HepG2 (cell line): ENCODE results near the gene VPS26A. TPM values are rescaled to one million over a fixed set of nuclear protein-coding genes. Genes with fewer than 3 reads are reported as not detected.
A peak's percentile ranks its signal among the peaks of the same experiment; 100 is the strongest.

Experiments used
- ATAC-seq: fragments of 200-7000 bp; cut with Tn5 transposase; 3 replicates; pipeline ENCODE4 v1.9.1; 2020; ENCODE audit warnings: mild to moderate bottlenecking, moderate library complexity
- BruUV-seq: library from RNA; stranded (reverse); fragments of 400-500 nt; replicated peaks from 2 replicates; lab custom pipeline; 2021; lab: Mats Ljungman, UMichigan
- CTCF ChIA-PET: fragments of 300-600 bp; formaldehyde crosslinking; extraction: SDS; loops from one replicate; lab custom pipeline; 2021; ENCODE audit warnings: low total read pairs, inconsistent platforms, low intra/inter-chr PET ratio; lab: Yijun Ruan, JAX
- POLR2A ChIA-PET: fragments of 350-600 bp; sonication (Branson Sonifier 250); formaldehyde crosslinking; loops from one replicate; lab custom pipeline; 2020; ENCODE audit warnings: antibody characterized with exemption, inconsistent platforms; lab: Yijun Ruan, JAX
- DNase-seq: peaks from one replicate; pipeline ENCODE4 v3.0.0-alpha.2; 2015; ENCODE audit warnings: low spot score
- FAIRE-seq: peaks from 3 replicates; lab custom pipeline; 2011; peaks lifted over from hg19 to GRCh38; lab: Jason Lieb, UNC
- H2AFZ ChIP-seq: one replicate; pipeline ENCODE4 v1.6.1; 2011; ENCODE audit warnings: low read length, inconsistent platforms
- H3K27ac ChIP-seq: fragments of 300-600 bp; 3 replicates; pipeline ENCODE4 v1.8.0; 2011; ENCODE audit warnings: mixed run types, mild to moderate bottlenecking, mixed read lengths, low read length, inconsistent platforms; ENCODE audit not compliant: insufficient read depth; ENCODE audit errors: extremely low read length
- H3K27me3 ChIP-seq, 2 experiments: fragments of 200-600 bp in 1 of 2; 2 replicates in 1 of 2; 3 replicates in 1 of 2; pipeline versions ENCODE4 v1.6.0 to v1.8.0; 2011; ENCODE audit warnings: low read length in 2 of 2, mild to moderate bottlenecking in 2 of 2, moderate library complexity in 2 of 2, inconsistent platforms in 1 of 2; ENCODE audit not compliant: insufficient read depth in 2 of 2, control insufficient read depth in 1 of 2
- H3K36me3 ChIP-seq, 2 experiments: fragments of 200-600 bp in 1 of 2; replicated peaks in 1 of 2; 2 replicates in 1 of 2; 3 replicates in 1 of 2; pipeline versions ENCODE4 v1.5.1 to v1.8.0; 2011; ENCODE audit warnings: low read length in 2 of 2, inconsistent platforms in 1 of 2; ENCODE audit not compliant: insufficient read depth in 2 of 2, control insufficient read depth in 1 of 2
- H3K4me1 ChIP-seq: 2 replicates; pipeline ENCODE4 v1.5.1; 2012; ENCODE audit warnings: low read length, inconsistent platforms; ENCODE audit not compliant: insufficient read depth
- H3K4me2 ChIP-seq: 2 replicates; pipeline ENCODE4 v1.6.0; 2011; ENCODE audit warnings: low read depth, low read length, inconsistent platforms
- H3K4me3 ChIP-seq, 3 experiments: fragments of 200-600 bp in 1 of 3; sonication (generic), shearing (Covaris generic) in 1 of 3; replicated peaks in 1 of 3; 2 replicates each; pipeline ENCODE4 v1.5.1; 2011 to 2016; ENCODE audit warnings: low read length in 3 of 3, inconsistent platforms in 2 of 3, low read depth in 2 of 3, mild to moderate bottlenecking in 2 of 3, control low read depth in 1 of 3, mixed read lengths in 1 of 3; ENCODE audit not compliant: insufficient read depth in 1 of 3
- H3K79me2 ChIP-seq: one replicate; pipeline ENCODE4 v1.6.1; 2011; ENCODE audit warnings: low read length, inconsistent platforms; ENCODE audit not compliant: insufficient read depth
- H3K9ac ChIP-seq: 2 replicates; pipeline ENCODE4 v1.6.0; 2011; ENCODE audit warnings: mild to moderate bottlenecking, low read depth, low read length, inconsistent platforms; ENCODE audit not compliant: insufficient read depth
- H3K9me3 ChIP-seq: 2 replicates; pipeline ENCODE4 v1.5.1; 2012; ENCODE audit warnings: mild to moderate bottlenecking, low read length
- H4K20me1 ChIP-seq: 2 replicates; pipeline ENCODE4 v1.6.0; 2011; ENCODE audit warnings: inconsistent platforms, mild to moderate bottlenecking, low read length, moderate library complexity; ENCODE audit not compliant: insufficient read depth
- ARID2 ChIP-seq: sonication (generic); formaldehyde crosslinking; IDR thresholded peaks from 2 replicates; pipeline ENCODE4 v1.8.1; 2022; ENCODE audit warnings: mild to moderate bottlenecking, missing genetic modification reagents, borderline replicate concordance
- KDM4B ChIP-seq: sonication (generic); formaldehyde crosslinking; IDR thresholded peaks from 2 replicates; pipeline ENCODE4 v1.4.0; 2020; ENCODE audit warnings: missing genetic modification reagents
- NRL ChIP-seq: sonication (generic); formaldehyde crosslinking; IDR thresholded peaks from 2 replicates; pipeline ENCODE4 v1.5.0; 2020; ENCODE audit warnings: missing genetic modification reagents, mild to moderate bottlenecking, moderate library complexity, borderline replicate concordance
- RBAK ChIP-seq: sonication (generic); formaldehyde crosslinking; IDR thresholded peaks from 2 replicates; pipeline ENCODE4 v1.5.1; 2020; ENCODE audit warnings: mild to moderate bottlenecking, missing genetic modification reagents
- RBM39 ChIP-seq: fragments of 200-400 bp; formaldehyde crosslinking; IDR thresholded peaks from one replicate; pipeline ENCODE4 v1.6.1; 2018; ENCODE audit warnings: antibody characterized with exemption, mild to moderate bottlenecking, low read depth, low read length; ENCODE audit not compliant: poor library complexity, severe bottlenecking
- REL ChIP-seq: sonication (generic); formaldehyde crosslinking; conservative IDR thresholded peaks from 2 replicates; pipeline ENCODE4 v1.8.0; 2022; ENCODE audit warnings: mild to moderate bottlenecking, missing genetic modification reagents, moderate library complexity
- RELA ChIP-seq: sonication (generic); formaldehyde crosslinking; IDR thresholded peaks from 2 replicates; pipeline ENCODE4 v1.4.0; 2020; ENCODE audit warnings: missing genetic modification reagents
- RFX3 ChIP-seq: IDR thresholded peaks from 2 replicates; pipeline ENCODE4 v1.6.1; 2016; ENCODE audit warnings: missing biosample characterization, missing genetic modification reagents
- SIX4 ChIP-seq: sonication (generic); formaldehyde crosslinking; IDR thresholded peaks from 2 replicates; pipeline ENCODE4 v1.4.0; 2020; ENCODE audit warnings: missing genetic modification reagents
- SOX13 ChIP-seq, 3 experiments: fragments of 450-650 bp in 1 of 3; sonication (generic) in 1 of 3; formaldehyde crosslinking in 1 of 3; IDR thresholded peaks in 2 of 3; conservative IDR thresholded peaks in 1 of 3; 2 replicates each; pipeline versions ENCODE4 v1.5.0 to v1.6.1; 2016 to 2020; ENCODE audit warnings: antibody characterized with exemption in 1 of 3, mild to moderate bottlenecking in 1 of 3, missing compliant biosample characterization in 1 of 3, missing genetic modification reagents in 1 of 3, moderate library complexity in 1 of 3
- SYNCRIP ChIP-seq: fragments of 200-400 bp; formaldehyde crosslinking; IDR thresholded peaks from 2 replicates; pipeline ENCODE4 v1.6.1; 2018; ENCODE audit warnings: mild to moderate bottlenecking, low read depth, low read length; ENCODE audit not compliant: insufficient read depth
- TBX2 ChIP-seq: sonication (generic); formaldehyde crosslinking; IDR thresholded peaks from 2 replicates; pipeline ENCODE4 v1.5.0; 2020; ENCODE audit warnings: missing genetic modification reagents, mild to moderate bottlenecking, borderline replicate concordance
- TCF7 ChIP-seq: sonication (generic); IDR thresholded peaks from 2 replicates; pipeline ENCODE4 v1.6.1; 2016; ENCODE audit warnings: antibody characterized with exemption, low read depth
- TFDP1 ChIP-seq: IDR thresholded peaks from 2 replicates; pipeline ENCODE4 v1.6.1; 2016; ENCODE audit warnings: missing compliant biosample characterization, missing genetic modification reagents, borderline replicate concordance
- ZNF121 ChIP-seq: sonication (generic); formaldehyde crosslinking; IDR thresholded peaks from 2 replicates; pipeline ENCODE4 v1.5.0; 2020; ENCODE audit warnings: mild to moderate bottlenecking, missing genetic modification reagents
- ZNF44 ChIP-seq: sonication (generic); formaldehyde crosslinking; IDR thresholded peaks from 2 replicates; pipeline ENCODE4 v1.5.1; 2020; ENCODE audit warnings: mild to moderate bottlenecking, missing genetic modification reagents
- ZNF598 ChIP-seq: sonication (generic); formaldehyde crosslinking; IDR thresholded peaks from 2 replicates; pipeline ENCODE4 v1.5.1; 2020; ENCODE audit warnings: mild to moderate bottlenecking, missing genetic modification reagents, borderline replicate concordance
- ZNF782 ChIP-seq: sonication (generic); formaldehyde crosslinking; IDR thresholded peaks from 2 replicates; pipeline ENCODE4 v1.4.0; 2020; ENCODE audit warnings: missing genetic modification reagents, mild to moderate bottlenecking, borderline replicate concordance
- ZNF883 ChIP-seq: sonication (generic); formaldehyde crosslinking; IDR thresholded peaks from 2 replicates; pipeline ENCODE4 v1.5.1; 2020; ENCODE audit warnings: mild to moderate bottlenecking, missing genetic modification reagents; ENCODE audit errors: not compliant biosample characterization
- WGBS: methylation state at CpG from one replicate; pipeline ENCODE4 v1.1.6; 2017; ENCODE audit warnings: low lambda C conversion rate; 5-methylcytosine and 5-hydroxymethylcytosine counted together
- in situ Hi-C: cut with HindIII; loops from 2 replicates; pipeline ENCODE4 v1.10.0; 2017; ENCODE audit warnings: low pct_unique_long_range_greater_than_20kb; ENCODE audit not compliant: extremely low pct_ligation_motif_present
- intact Hi-C: fragments of 100-400 bp; cut with micrococcal nuclease; formaldehyde crosslinking; loops from one replicate; pipeline ENCODE4 v1.10.0; 2022; ENCODE audit not compliant: unreplicated experiment
- polyA plus RNA-seq, 8 experiments: library from polyadenylated mRNA; depleted of rRNA in 3 of 8; stranded (reverse) in 7 of 8; unstranded in 1 of 8; fragments of >200 nt; fragmentation: Illumina TruSeq in 4 of 8; extraction: Trizol in 4 of 8; gene quantifications; 2 replicates each; pipeline versions ENCODE4 v1.2.1 to v1.2.3, GENCODE V29; 2011 to 2016; ENCODE audit warnings: low read depth in 4 of 8, missing spikeins in 1 of 8, mixed read lengths in 1 of 8; ENCODE audit not compliant: insufficient read depth in 1 of 8
- total RNA-seq, 5 experiments: library from RNA; depleted of rRNA; stranded (reverse); fragments of >200 nt; fragmentation: Illumina TruSeq; extraction: Trizol; gene quantifications; 2 replicates each; pipeline ENCODE4 v1.2.3, GENCODE V29; 2016; ENCODE audit warnings: low read depth in 1 of 5

Gene VPS26A
- total and polyA plus RNA-seq, 2 of the 13 experiments (the other 11 are each of a cell fraction or from before 2014, with no cell fraction given): 12.9 to 32.6 TPM

GRCh38 chr10:69101451-69102095, 22.4 kb upstream of the VPS26A start:
- no peaks in the 10 kb centered on the region for H3K9me3 ChIP-seq
- H3K4me2 ChIP-seq: no peak overlapping the region
- BruUV-seq: no TSS peak
- POLR2A ChIA-PET: no interaction called here
- no peaks in the 10 kb centered on the region for H3K79me2 ChIP-seq
- H3K4me1 ChIP-seq: no peaks in the 10 kb centered on the region
- no peaks in the 10 kb centered on the region for H4K20me1 ChIP-seq
- in situ Hi-C loops: no loop called here
- H3K4me3 ChIP-seq: no peak overlapping the region
- no peak for TF ChIP-seq RBAK (CRISPR knock-in tag)
- no peak for TF ChIP-seq ZNF44 (CRISPR knock-in tag)
- no peak for TF ChIP-seq TCF7
- TF ChIP-seq ZNF121 (CRISPR knock-in tag): 0 out of 2 replicates have a peak, but pooled peaks have one; percentile 49
- TF ChIP-seq TFDP1 (CRISPR knock-in tag): no peak
- H3K27ac ChIP-seq: no peak overlapping the region
- no peak for FAIRE-seq
- H3K36me3 ChIP-seq: no peaks in the 10 kb centered on the region
- peaks cover 0 to 7% of the 10 kb centered on the region in 2 experiments; a peak in 1 of 5 replicates for H3K27me3 ChIP-seq
- WGBS: 9% methylated on average over 6 of the region's 6 CpGs
- CTCF ChIA-PET: no interaction called here
- no peak overlapping the region for H2AFZ ChIP-seq
- no peak for DNase-seq
- no peak for ATAC-seq
- intact Hi-C loops: no loop called here
- no peak overlapping the region for H3K9ac ChIP-seq

GRCh38 chr10:69102440-69102839, 21.5 kb upstream of the VPS26A start:
- intact Hi-C loops (no loop called here), in situ Hi-C loops (no loop called here)
- H3K79me2 ChIP-seq: no peaks in the 10 kb centered on the region
- H3K4me3 ChIP-seq: no peak overlapping the region
- DNase-seq (no peak), FAIRE-seq (no peak), ATAC-seq (no peak)
- POLR2A ChIA-PET: no interaction called here
- WGBS: 48% methylated on average over 3 of the region's 3 CpGs
- H3K4me1 ChIP-seq: no peaks in the 10 kb centered on the region
- no peaks in the 10 kb centered on the region for H4K20me1 ChIP-seq
- H3K36me3 ChIP-seq: no peaks in the 10 kb centered on the region
- H3K9ac ChIP-seq: no peak overlapping the region
- no TSS peak for BruUV-seq
- no peaks in the 10 kb centered on the region for H3K9me3 ChIP-seq
- CTCF ChIA-PET: no interaction called here
- no peak overlapping the region for H3K4me2 ChIP-seq
- no peak overlapping the region for H3K27ac ChIP-seq
- no peak overlapping the region for H2AFZ ChIP-seq
- peaks cover 0 to 7% of the 10 kb centered on the region in 2 experiments; a peak in 1 of 5 replicates for H3K27me3 ChIP-seq
- TF ChIP-seq RELA (CRISPR knock-in tag): no peak
- no peak for TF ChIP-seq SOX13 (IDR thresholded peaks at IDR 0.05)
- no peak for TF ChIP-seq SOX13 (CRISPR knock-in tag; conservative IDR thresholded peaks at IDR 0.05 in 1 of 2, IDR thresholded peaks at IDR 0.05 in 1 of 2)
- TF ChIP-seq RFX3 (CRISPR knock-in tag): no peak
- TF ChIP-seq TBX2 (CRISPR knock-in tag): no peak
- no peak for TF ChIP-seq KDM4B (CRISPR knock-in tag)
- no peak for TF ChIP-seq NRL (CRISPR knock-in tag)
- no peak for TF ChIP-seq ZNF598 (CRISPR knock-in tag)
- no peak for TF ChIP-seq SIX4 (CRISPR knock-in tag)
- no peak for TF ChIP-seq ZNF883 (CRISPR knock-in tag)
- TF ChIP-seq SYNCRIP: no peak
- TF ChIP-seq ARID2 (CRISPR knock-in tag): no peak
- TF ChIP-seq RBM39: no peak
- no peak for TF ChIP-seq REL
- no peak for TF ChIP-seq ZNF782 (CRISPR knock-in tag)
